ENCODE measurements around the gene CCM2.

DNA sequence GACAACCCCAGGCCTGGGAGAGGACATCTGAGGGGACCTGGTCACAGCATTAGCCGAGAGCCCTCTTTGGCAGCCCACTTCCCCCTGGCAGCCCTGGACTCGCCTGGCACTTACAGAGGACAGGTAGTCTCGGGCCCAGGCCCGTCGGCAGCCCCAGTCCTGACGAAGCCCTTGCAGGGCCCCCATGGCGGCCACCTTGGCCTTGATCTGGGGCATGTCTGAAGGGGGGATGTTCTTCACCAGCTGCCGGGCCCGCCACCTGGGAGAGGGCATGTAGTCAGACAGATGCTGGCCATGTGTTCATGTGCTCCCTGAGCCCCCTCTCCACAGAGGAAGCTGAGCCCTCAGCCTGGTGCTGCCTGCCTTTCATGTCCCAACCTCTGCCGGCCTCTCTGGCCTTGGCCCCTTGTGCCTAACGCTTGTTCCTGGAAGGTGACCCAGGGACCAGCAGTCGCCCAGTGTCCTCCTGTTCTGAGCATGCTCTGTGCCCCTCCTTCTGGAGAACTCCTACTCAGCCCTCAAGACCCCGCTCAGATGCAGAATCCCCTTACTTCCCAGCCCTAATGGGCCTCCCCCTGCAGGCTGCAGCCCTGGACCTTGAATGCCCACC lies 35.1 kb upstream of the CCM2 start:
- TF ChIP-seq, protein P1, sequence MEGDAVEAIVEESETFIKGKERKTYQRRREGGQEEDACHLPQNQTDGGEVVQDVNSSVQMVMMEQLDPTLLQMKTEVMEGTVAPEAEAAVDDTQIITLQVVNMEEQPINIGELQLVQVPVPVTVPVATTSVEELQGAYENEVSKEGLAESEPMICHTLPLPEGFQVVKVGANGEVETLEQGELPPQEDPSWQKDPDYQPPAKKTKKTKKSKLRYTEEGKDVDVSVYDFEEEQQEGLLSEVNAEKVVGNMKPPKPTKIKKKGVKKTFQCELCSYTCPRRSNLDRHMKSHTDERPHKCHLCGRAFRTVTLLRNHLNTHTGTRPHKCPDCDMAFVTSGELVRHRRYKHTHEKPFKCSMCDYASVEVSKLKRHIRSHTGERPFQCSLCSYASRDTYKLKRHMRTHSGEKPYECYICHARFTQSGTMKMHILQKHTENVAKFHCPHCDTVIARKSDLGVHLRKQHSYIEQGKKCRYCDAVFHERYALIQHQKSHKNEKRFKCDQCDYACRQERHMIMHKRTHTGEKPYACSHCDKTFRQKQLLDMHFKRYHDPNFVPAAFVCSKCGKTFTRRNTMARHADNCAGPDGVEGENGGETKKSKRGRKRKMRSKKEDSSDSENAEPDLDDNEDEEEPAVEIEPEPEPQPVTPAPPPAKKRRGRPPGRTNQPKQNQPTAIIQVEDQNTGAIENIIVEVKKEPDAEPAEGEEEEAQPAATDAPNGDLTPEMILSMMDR (IDR thresholded peaks at IDR 0.05) = no peak
- TF ChIP-seq POLR2A (IDR thresholded peaks at IDR 0.05) = no peak

Measured in prostate gland (tissue), 2 donors.